Breast epithelium (tissue), 4 donors: ENCODE results near the gene GCSH. TPM values are rescaled to one million over a fixed set of nuclear protein-coding genes. Genes with fewer than 3 reads are reported as not detected.

ENCODE experiments used
- DNase-seq, 2 donors: peaks; one replicate each; pipeline ENCODE4 v3.0.0-alpha.2; 2019; ENCODE audit warnings: low spot score in 2 of 2
- H3K27ac ChIP-seq, 2 donors: fragments of 200-600 bp; sonication (generic) in 1 of 2; one replicate each; pipeline ENCODE4 v1.5.1; 2016 to 2019; ENCODE audit warnings: mild to moderate bottlenecking in 1 of 2
- H3K27me3 ChIP-seq, 2 donors: fragments of 200-600 bp; sonication (generic) in 1 of 2; one replicate each; pipeline versions ENCODE4 v1.5.1 to v1.6.0; 2017 to 2019; ENCODE audit warnings: control low read depth in 1 of 2, mild to moderate bottlenecking in 1 of 2
- H3K36me3 ChIP-seq: fragments of 200-600 bp; one replicate; pipeline ENCODE4 v1.5.1; 2019
- H3K4me1 ChIP-seq, 2 donors: fragments of 200-600 bp; sonication (generic); one replicate each; pipeline ENCODE4 v1.5.1; 2016 to 2019; ENCODE audit warnings: control low read depth in 1 of 2
- H3K4me3 ChIP-seq, 3 donors: fragments of 200-600 bp; sonication (generic); 1 replicate in 2 of 3; 2 replicates in 1 of 3; pipeline ENCODE4 v1.5.1; 2016 to 2019; ENCODE audit warnings: mild to moderate bottlenecking in 3 of 3, moderate library complexity in 2 of 3
- H3K9me3 ChIP-seq, 2 donors: fragments of 200-600 bp; sonication (generic) in 1 of 2; one replicate each; pipeline ENCODE4 v1.5.1; 2016 to 2019; ENCODE audit warnings: control low read depth in 1 of 2
- CTCF ChIP-seq, 3 donors: fragments of 450-650 bp; IDR thresholded peaks; one replicate each; pipeline ENCODE4 v1.5.1; 2016 to 2017; ENCODE audit warnings: antibody characterized with exemption in 3 of 3, mild to moderate bottlenecking in 3 of 3, moderate library complexity in 3 of 3
- POLR2A ChIP-seq: fragments of 450-650 bp; IDR thresholded peaks from one replicate; pipeline ENCODE4 v1.6.1; 2016; ENCODE audit warnings: antibody characterized with exemption, mild to moderate bottlenecking, moderate library complexity
- POLR2AphosphoS5 ChIP-seq, 3 donors: sonication (generic); formaldehyde crosslinking; IDR thresholded peaks; one replicate each; pipeline ENCODE4 v1.6.1; 2017; ENCODE audit warnings: antibody characterized with exemption in 3 of 3
- intact Hi-C: fragments of 100-400 bp; cut with DNase I; formaldehyde crosslinking; loops from one replicate; pipeline ENCODE4 v1.15.1; 2023; ENCODE audit warnings: low total_unique reads
- total RNA-seq, 3 donors: library from RNA; depleted of rRNA; stranded (reverse); fragments of >200 nt; gene quantifications; one replicate each; pipeline ENCODE4 v1.1.0, GENCODE V29; 2016

Gene GCSH
- total RNA-seq, 3 donors from 2014 or later, result 19.9 to 22.1 (median 21.0) TPM

DNA sequence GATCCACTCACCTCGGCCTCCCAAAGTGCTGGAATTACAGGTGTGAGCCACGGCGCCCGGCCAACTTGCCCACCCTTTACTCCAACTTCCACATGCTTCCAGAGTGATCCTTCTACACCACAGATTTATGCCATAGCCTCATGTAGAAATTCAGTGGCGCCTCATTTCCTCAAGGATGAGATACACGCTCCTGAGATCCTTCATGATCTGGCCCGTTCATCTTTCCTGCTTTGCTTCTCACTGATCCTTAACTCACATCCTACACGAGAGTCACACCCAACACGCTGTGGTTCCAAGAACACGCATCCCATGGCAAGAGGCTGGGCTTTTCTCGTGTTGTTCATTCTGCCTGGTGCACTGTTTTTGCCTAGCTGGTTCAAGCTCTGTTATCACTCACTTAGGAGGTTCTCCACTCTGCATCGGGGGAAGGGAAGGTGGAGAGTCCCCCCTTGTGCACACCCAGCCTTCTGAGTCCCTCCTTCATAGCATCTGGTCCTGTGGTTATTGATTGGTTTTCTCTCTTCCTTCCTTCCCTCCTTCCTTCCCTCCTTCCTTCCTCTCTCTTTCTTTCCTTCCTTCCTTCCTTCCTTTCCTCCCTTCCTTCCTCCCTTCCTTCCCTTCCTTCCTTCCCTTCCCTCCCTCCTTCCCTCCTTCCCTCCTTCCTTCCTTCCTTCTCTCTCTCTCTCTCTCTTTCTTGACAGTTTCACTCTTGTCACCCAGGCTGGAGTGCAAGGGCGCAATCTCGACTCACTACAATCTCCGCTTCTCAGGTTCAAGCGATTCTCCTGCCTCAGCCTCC, 32.7 kb upstream of the GCSH start:
- Histone ChIP-seq H3K9me3 (no peaks in the 10 kb centered on the region), H3K27ac (no peak overlapping the region), H3K4me3 (no peak overlapping the region), H3K36me3 (no peaks in the 10 kb centered on the region), H3K27me3 (no peaks in the 10 kb centered on the region), H3K4me1 (no peaks in the 10 kb centered on the region)
- no peak for DNase-seq
- TF ChIP-seq POLR2AphosphoS5 (IDR thresholded peaks at IDR 0.05), result no peak
- intact Hi-C loops, result no loop called here

- TF ChIP-seq CTCF (IDR thresholded peaks at IDR 0.05) (no peak), POLR2A (no peak), POLR2AphosphoS5 (IDR thresholded peaks at IDR 0.05) (no peak)
- DNase-seq, result no peak
- intact Hi-C loops, result no loop called here
- Histone ChIP-seq H3K9me3 (no peaks in the 10 kb centered on the region), H3K27me3 (no peaks in the 10 kb centered on the region), H3K36me3 (no peaks in the 10 kb centered on the region), H3K27ac (no peak overlapping the region), H3K4me3 (no peak overlapping the region), H3K4me1 (no peaks in the 10 kb centered on the region)
Observed at GRCh38 chr16:81127051-81127450, 30.9 kb upstream of the GCSH start.

DNA sequence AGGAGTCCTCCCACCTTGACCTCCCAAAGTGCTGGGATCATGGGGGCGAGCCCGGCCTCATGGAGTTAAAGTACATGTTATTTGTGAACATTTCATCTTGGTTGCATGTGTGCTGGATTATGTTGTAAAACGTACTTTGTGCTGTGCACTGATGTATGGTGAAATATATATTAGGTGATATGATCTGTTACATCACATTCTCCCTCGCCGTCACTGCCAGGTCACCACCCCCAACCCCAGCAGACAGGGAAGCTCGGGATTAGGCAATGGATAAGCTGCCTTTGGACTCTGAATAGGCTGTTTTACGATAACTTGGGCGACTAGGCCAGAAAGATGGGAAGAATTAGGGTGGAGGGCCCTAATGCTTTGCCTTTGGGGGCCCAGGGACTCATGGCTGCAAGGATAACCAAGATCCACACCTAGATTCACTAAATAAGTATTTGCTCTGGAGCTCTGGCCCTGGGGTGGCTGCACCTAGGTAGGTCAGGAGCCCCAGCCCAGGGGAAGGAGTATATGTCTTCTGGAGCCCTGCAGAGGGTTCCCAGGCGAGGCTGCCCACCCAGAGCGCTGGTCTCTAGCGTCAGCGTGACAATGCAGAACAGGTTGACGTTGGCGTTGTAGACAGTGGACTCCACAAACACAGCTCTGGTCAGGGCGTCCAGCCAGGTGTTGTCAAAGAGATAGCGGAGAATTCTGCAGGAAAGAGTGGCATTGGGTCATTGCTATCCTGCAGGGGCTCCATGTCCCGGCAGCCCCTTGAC, 27.1 kb upstream of the GCSH start:
- no peaks in the 10 kb centered on the region for H3K9me3 ChIP-seq
- no peak for DNase-seq
- no peaks in the 10 kb centered on the region for H3K4me1 ChIP-seq
- intact Hi-C loops, result no loop called here
- H3K27me3 ChIP-seq, result no peaks in the 10 kb centered on the region
- no peak overlapping the region for H3K27ac ChIP-seq
- H3K36me3 ChIP-seq, result no peaks in the 10 kb centered on the region
- TF ChIP-seq CTCF (IDR thresholded peaks at IDR 0.05), result no peak
- TF ChIP-seq POLR2A, result no peak
- no peak for TF ChIP-seq POLR2AphosphoS5 (IDR thresholded peaks at IDR 0.05)
- no peak overlapping the region for H3K4me3 ChIP-seq

DNA sequence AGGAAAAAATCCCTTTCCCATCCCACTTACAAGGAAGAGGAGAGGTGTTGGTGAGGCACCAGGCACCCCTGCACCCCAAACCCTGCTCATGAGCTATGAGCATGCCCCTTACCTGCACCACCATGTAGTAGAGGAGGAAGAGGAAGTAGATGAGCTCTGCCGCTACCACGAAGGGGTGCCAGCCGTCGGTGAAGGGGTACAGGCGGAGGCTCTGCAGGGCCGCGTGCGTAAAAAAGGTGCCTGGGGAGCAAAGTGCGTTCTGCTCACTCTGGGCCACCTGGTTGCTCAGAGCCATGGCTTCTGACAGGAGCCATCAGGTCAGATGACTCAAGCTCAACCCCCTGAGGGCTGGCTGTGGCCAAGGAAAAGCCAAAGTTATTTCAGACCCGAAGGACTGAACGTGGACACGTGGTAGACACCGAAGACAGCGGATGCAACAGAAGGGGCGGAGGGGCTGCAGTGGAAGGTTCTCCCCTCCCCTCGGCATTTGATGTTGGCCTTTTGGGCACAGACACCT, 25.3 kb upstream of the GCSH start:
- Histone ChIP-seq H3K27me3 (no peaks in the 10 kb centered on the region), H3K4me1 (no peaks in the 10 kb centered on the region), H3K9me3 (no peaks in the 10 kb centered on the region), H3K27ac (no peak overlapping the region), H3K4me3 (no peak overlapping the region), H3K36me3 (no peaks in the 10 kb centered on the region)
- TF ChIP-seq POLR2A (no peak), CTCF (IDR thresholded peaks at IDR 0.05) (no peak), POLR2AphosphoS5 (IDR thresholded peaks at IDR 0.05) (no peak)
- DNase-seq, result no peak
- intact Hi-C loops, result no loop called here

DNA sequence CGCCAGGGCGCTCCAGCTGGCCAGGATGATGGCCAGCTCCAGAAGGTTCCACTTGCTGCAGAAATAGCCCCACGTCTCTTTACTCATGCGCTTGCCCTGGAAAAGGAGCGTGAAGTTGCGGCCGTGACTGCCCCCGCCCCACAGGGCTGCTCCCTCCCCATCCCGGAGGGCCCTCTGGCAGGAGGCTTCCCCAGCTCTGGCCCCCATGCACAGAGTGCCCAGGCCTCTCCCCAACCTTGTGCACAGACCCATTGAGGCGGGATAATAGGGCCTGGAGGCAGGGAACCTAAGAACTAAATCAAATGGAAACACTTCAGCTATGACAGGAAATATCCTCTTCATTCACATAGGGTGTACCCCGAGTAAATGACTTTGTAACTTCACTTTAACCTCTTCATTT, 21.2 kb upstream of the GCSH start:
- H3K4me1 ChIP-seq, result no peaks in the 10 kb centered on the region
- TF ChIP-seq POLR2AphosphoS5 (IDR thresholded peaks at IDR 0.05), result no peak
- no peak for TF ChIP-seq POLR2A
- no peak for TF ChIP-seq CTCF (IDR thresholded peaks at IDR 0.05)

More for the DNA sequence above, 21.2 kb upstream of the GCSH start:
- Histone ChIP-seq H3K9me3 (no peaks in the 10 kb centered on the region), H3K4me3 (no peak overlapping the region), H3K36me3 (no peaks in the 10 kb centered on the region), H3K27ac (no peak overlapping the region), H3K27me3 (no peaks in the 10 kb centered on the region)
- no peak for DNase-seq
- intact Hi-C loops, result no loop called here
